ENCODE results near the gene RSPO3.

GRCh38 chr6:127205036-127205435, 86.6 kb downstream of the RSPO3 start:
- TF ChIP-seq, protein P1, sequence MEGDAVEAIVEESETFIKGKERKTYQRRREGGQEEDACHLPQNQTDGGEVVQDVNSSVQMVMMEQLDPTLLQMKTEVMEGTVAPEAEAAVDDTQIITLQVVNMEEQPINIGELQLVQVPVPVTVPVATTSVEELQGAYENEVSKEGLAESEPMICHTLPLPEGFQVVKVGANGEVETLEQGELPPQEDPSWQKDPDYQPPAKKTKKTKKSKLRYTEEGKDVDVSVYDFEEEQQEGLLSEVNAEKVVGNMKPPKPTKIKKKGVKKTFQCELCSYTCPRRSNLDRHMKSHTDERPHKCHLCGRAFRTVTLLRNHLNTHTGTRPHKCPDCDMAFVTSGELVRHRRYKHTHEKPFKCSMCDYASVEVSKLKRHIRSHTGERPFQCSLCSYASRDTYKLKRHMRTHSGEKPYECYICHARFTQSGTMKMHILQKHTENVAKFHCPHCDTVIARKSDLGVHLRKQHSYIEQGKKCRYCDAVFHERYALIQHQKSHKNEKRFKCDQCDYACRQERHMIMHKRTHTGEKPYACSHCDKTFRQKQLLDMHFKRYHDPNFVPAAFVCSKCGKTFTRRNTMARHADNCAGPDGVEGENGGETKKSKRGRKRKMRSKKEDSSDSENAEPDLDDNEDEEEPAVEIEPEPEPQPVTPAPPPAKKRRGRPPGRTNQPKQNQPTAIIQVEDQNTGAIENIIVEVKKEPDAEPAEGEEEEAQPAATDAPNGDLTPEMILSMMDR (conservative IDR thresholded peaks at IDR 0.05; ENCODE audit: low read depth, low read length), result no peak
- no peak for TF ChIP-seq MXI1 (IDR thresholded peaks at IDR 0.05; ENCODE audit: borderline replicate concordance, low read depth, low read length)
- TF ChIP-seq, protein P2, sequence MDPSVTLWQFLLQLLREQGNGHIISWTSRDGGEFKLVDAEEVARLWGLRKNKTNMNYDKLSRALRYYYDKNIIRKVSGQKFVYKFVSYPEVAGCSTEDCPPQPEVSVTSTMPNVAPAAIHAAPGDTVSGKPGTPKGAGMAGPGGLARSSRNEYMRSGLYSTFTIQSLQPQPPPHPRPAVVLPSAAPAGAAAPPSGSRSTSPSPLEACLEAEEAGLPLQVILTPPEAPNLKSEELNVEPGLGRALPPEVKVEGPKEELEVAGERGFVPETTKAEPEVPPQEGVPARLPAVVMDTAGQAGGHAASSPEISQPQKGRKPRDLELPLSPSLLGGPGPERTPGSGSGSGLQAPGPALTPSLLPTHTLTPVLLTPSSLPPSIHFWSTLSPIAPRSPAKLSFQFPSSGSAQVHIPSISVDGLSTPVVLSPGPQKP (IDR thresholded peaks at IDR 0.05; ENCODE audit: borderline replicate concordance, low read depth, low read length), result no peak
- TF ChIP-seq POLR2A (IDR thresholded peaks at IDR 0.05; ENCODE audit: low read depth, low read length), result no peak
- TF ChIP-seq USF2 (IDR thresholded peaks at IDR 0.05; ENCODE audit: low read depth, low read length), result no peak
- no peak for TF ChIP-seq FOS (IDR thresholded peaks at IDR 0.05; ENCODE audit: low read depth, low read length)
- TF ChIP-seq MAFK (IDR thresholded peaks at IDR 0.05; ENCODE audit: low read depth, low read length), result no peak
- TF ChIP-seq RAD21 (IDR thresholded peaks at IDR 0.05; ENCODE audit: low read length), result no peak
- no peak for TF ChIP-seq SMC3 (IDR thresholded peaks at IDR 0.05; ENCODE audit: low read depth, low read length)
- no peak for TF ChIP-seq RFX5 (IDR thresholded peaks at IDR 0.05; ENCODE audit: low read depth, low read length)
- TF ChIP-seq BHLHE40 (IDR thresholded peaks at IDR 0.05; ENCODE audit: low read depth, low read length), result no peak
- TF ChIP-seq CHD1 (IDR thresholded peaks at IDR 0.05; ENCODE audit: low read depth, low read length), result no peak
- no peak for TF ChIP-seq MAZ (IDR thresholded peaks at IDR 0.05; ENCODE audit: borderline replicate concordance, low read depth, low read length)
- TF ChIP-seq NFE2L2 (IDR thresholded peaks at IDR 0.05; ENCODE audit: low read depth, low read length), result no peak

Data from IMR-90 (cell line).